ENCODE measurements around the gene GALT. TPM values are rescaled to one million over a fixed set of nuclear protein-coding genes. Genes with fewer than 3 reads are reported as not detected.

The GALT gene
- total and polyA plus RNA-seq, 2 donors (not counting 1 experiment from before 2014, with no cell fraction given), result 20.1 to 29.1 TPM

DNA sequence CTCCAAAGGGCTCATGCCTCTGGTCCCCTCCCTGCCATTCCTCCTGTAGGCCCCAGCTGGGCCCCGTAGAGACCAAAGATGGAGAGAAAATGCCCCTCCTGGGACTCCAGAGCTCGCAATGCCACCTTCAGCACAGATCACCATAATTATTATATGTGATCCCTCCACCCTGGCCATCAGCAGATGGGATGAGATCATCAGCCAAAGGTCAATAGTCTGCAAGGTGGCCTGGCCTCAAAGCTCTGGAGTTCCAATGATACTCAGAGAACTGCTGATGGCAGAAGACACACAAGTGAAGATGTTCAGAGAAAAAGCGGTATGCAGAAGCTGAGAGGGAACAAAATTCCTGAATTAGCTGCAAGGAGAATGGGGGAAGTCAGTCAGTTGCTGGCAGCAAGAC, 39.6 kb upstream of the GALT start:
- H3K27me3 ChIP-seq (ENCODE audit: control insufficient read depth, insufficient read depth, low read length), result peaks cover 6% of the 10 kb centered on the region
- H3K9ac ChIP-seq (ENCODE audit: insufficient read depth, low read length), result no peak overlapping the region
- H3K4me1 ChIP-seq (ENCODE audit: control insufficient read depth, extremely low read depth, insufficient read depth, low read length), result no peaks in the 10 kb centered on the region
- H4K20me1 ChIP-seq (ENCODE audit: control insufficient read depth, extremely low read depth, insufficient read depth, low read length), result peaks cover 2% of the 10 kb centered on the region
- no peaks in the 10 kb centered on the region for H3K9me3 ChIP-seq (ENCODE audit: control insufficient read depth, insufficient read depth, low read depth, low read length)
- H3K4me2 ChIP-seq (ENCODE audit: extremely low read depth, insufficient read depth, low read length), result no peak overlapping the region
- no peak overlapping the region for H3K27ac ChIP-seq (ENCODE audit: insufficient read depth, low read length)
- H2AFZ ChIP-seq (ENCODE audit: low read length), result no peak overlapping the region
- TF ChIP-seq, protein P1, sequence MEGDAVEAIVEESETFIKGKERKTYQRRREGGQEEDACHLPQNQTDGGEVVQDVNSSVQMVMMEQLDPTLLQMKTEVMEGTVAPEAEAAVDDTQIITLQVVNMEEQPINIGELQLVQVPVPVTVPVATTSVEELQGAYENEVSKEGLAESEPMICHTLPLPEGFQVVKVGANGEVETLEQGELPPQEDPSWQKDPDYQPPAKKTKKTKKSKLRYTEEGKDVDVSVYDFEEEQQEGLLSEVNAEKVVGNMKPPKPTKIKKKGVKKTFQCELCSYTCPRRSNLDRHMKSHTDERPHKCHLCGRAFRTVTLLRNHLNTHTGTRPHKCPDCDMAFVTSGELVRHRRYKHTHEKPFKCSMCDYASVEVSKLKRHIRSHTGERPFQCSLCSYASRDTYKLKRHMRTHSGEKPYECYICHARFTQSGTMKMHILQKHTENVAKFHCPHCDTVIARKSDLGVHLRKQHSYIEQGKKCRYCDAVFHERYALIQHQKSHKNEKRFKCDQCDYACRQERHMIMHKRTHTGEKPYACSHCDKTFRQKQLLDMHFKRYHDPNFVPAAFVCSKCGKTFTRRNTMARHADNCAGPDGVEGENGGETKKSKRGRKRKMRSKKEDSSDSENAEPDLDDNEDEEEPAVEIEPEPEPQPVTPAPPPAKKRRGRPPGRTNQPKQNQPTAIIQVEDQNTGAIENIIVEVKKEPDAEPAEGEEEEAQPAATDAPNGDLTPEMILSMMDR (conservative IDR thresholded peaks at IDR 0.05 in 1 of 2, IDR thresholded peaks at IDR 0.05 in 1 of 2; ENCODE audit: low read depth in 1 of 2, low read length in 2 of 2), result no peak
- no peak for TF ChIP-seq EZH2 (IDR thresholded peaks at IDR 0.05; ENCODE audit: low read length, missing control alignments)
- no peak overlapping the region for H3K4me3 ChIP-seq (replicated peaks in 1 of 4; ENCODE audit: control extremely low read depth in 1 of 4, insufficient read depth in 1 of 4, low read depth in 3 of 4, low read length in 4 of 4)
- no peak for DNase-seq (ENCODE audit: low read depth in 2 of 2)
- H3K36me3 ChIP-seq (ENCODE audit: control insufficient read depth, insufficient read depth, low read length), result no peaks in the 10 kb centered on the region
- H3K79me2 ChIP-seq (ENCODE audit: control insufficient read depth, insufficient read depth, low read length), result no peaks in the 10 kb centered on the region

DNA sequence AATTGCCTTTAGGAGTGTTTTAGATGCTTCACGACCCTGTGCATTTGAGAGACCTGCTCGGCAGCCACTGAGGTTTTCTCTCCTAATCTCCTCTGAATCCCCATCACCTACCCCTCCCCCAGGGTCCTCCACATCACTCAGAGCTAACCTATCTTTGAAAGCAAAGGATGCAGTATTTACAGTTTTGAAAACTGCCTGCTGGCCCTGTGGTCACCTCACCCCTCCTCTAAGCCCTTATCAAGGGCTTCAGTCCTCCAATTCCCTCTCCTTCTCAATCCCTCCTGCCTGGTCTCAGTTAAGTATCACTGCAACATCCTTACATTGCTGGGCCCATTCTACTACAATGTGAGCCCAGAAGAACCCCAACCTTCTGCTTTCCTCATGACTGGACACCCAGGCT, 39.1 kb upstream of the GALT start:
- peaks cover 3% of the 10 kb centered on the region for H3K4me1 ChIP-seq (ENCODE audit: control insufficient read depth, extremely low read depth, insufficient read depth, low read length)
- H3K4me2 ChIP-seq (ENCODE audit: extremely low read depth, insufficient read depth, low read length), result no peak overlapping the region
- DNase-seq (ENCODE audit: low read depth in 2 of 2), result no peak
- H3K36me3 ChIP-seq (ENCODE audit: control insufficient read depth, insufficient read depth, low read length), result no peaks in the 10 kb centered on the region
- no peak overlapping the region for H3K4me3 ChIP-seq (replicated peaks in 1 of 4; ENCODE audit: control extremely low read depth in 1 of 4, insufficient read depth in 1 of 4, low read depth in 3 of 4, low read length in 4 of 4)
- no peaks in the 10 kb centered on the region for H3K79me2 ChIP-seq (ENCODE audit: control insufficient read depth, insufficient read depth, low read length)
- no peak overlapping the region for H3K27ac ChIP-seq (ENCODE audit: insufficient read depth, low read length)
- no peak overlapping the region for H3K9ac ChIP-seq (ENCODE audit: insufficient read depth, low read length)
- peaks cover 2% of the 10 kb centered on the region for H4K20me1 ChIP-seq (ENCODE audit: control insufficient read depth, extremely low read depth, insufficient read depth, low read length)
- no peaks in the 10 kb centered on the region for H3K9me3 ChIP-seq (ENCODE audit: control insufficient read depth, insufficient read depth, low read depth, low read length)
- TF ChIP-seq, protein P1 (conservative IDR thresholded peaks at IDR 0.05 in 1 of 2, IDR thresholded peaks at IDR 0.05 in 1 of 2; ENCODE audit: low read depth in 1 of 2, low read length in 2 of 2), result no peak
- TF ChIP-seq EZH2 (IDR thresholded peaks at IDR 0.05; ENCODE audit: low read length, missing control alignments), result no peak
- no peak overlapping the region for H2AFZ ChIP-seq (ENCODE audit: low read length)
- peaks cover 6% of the 10 kb centered on the region for H3K27me3 ChIP-seq (ENCODE audit: control insufficient read depth, insufficient read depth, low read length)

DNA sequence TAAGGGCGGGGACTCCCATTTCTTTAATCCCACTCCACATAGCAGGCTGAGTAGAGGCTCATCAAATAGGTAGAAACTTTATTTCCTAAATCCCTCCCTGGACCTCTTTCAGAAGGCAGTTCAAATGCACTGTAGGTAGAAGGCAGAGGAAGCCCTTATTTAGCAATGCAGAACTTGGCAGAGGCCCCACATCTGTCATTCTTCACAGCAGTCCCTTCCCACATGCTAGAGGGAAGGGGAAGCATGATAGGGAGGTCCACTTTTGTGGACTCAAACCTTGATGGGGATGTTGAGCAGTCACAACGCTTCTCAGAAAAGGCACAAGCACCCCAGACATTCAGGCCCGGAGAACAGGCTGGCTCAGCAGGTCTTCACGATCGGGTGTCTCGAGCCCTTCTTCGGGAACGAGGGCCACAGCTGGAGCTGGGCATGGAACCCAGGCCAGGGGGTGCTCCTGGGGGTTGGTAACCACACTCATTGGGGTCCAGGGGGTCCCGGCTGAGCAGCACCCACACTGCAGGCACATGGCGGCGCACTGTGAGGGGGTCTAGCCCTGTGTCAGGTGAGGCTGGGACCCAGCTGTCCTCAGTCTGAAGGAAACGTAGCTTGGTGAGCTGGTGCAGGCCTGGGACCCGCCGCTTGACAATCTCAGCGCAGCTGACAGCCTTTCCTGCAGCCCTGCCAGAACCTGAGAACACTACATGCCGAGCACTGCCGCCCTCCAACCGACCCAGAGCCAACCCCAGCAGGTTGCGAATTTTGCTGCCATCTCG, 35.9 kb upstream of the GALT start:
- Histone ChIP-seq H3K4me1 (ENCODE audit: control insufficient read depth, extremely low read depth, insufficient read depth, low read length) (peaks cover 7% of the 10 kb centered on the region), H3K4me2 (ENCODE audit: extremely low read depth, insufficient read depth, low read length) (peak overlapping the region; percentile 87), H3K27ac (ENCODE audit: insufficient read depth, low read length) (no peak overlapping the region), H3K79me2 (ENCODE audit: control insufficient read depth, insufficient read depth, low read length) (no peaks in the 10 kb centered on the region), H3K27me3 (ENCODE audit: control insufficient read depth, insufficient read depth, low read length) (peaks cover 2% of the 10 kb centered on the region), H4K20me1 (ENCODE audit: control insufficient read depth, extremely low read depth, insufficient read depth, low read length) (peaks cover under 1% of the 10 kb centered on the region), H2AFZ (ENCODE audit: low read length) (no peak overlapping the region), H3K9me3 (ENCODE audit: control insufficient read depth, insufficient read depth, low read depth, low read length) (no peaks in the 10 kb centered on the region), H3K9ac (ENCODE audit: insufficient read depth, low read length) (no peak overlapping the region), H3K36me3 (ENCODE audit: control insufficient read depth, insufficient read depth, low read length) (peaks cover 6% of the 10 kb centered on the region), H3K4me3 (replicated peaks in 1 of 4; ENCODE audit: control extremely low read depth in 1 of 4, insufficient read depth in 1 of 4, low read depth in 3 of 4, low read length in 4 of 4) (peak overlapping the region in 2 of 4 experiments; percentile 85 to 93)
- no peak for TF ChIP-seq EZH2 (IDR thresholded peaks at IDR 0.05; ENCODE audit: low read length, missing control alignments)
- TF ChIP-seq, protein P1 (conservative IDR thresholded peaks at IDR 0.05 in 1 of 2, IDR thresholded peaks at IDR 0.05 in 1 of 2; ENCODE audit: low read depth in 1 of 2, low read length in 2 of 2), result no peak
- no peak for DNase-seq (ENCODE audit: low read depth in 2 of 2)
